HepG2 (cell line): ENCODE results near the gene DNAJB8. TPM values are rescaled to one million over a fixed set of nuclear protein-coding genes. Genes with fewer than 3 reads are reported as not detected.

ENCODE experiments used
- ATAC-seq: fragments of 200-7000 bp; cut with Tn5 transposase; 3 replicates; pipeline ENCODE4 v1.9.1; 2020; ENCODE audit warnings: mild to moderate bottlenecking, moderate library complexity
- BruUV-seq: library from RNA; stranded (reverse); fragments of 400-500 nt; replicated peaks from 2 replicates; lab custom pipeline; 2021; lab: Mats Ljungman, UMichigan
- CTCF ChIA-PET: fragments of 300-600 bp; formaldehyde crosslinking; extraction: SDS; loops from one replicate; lab custom pipeline; 2021; ENCODE audit warnings: low total read pairs, inconsistent platforms, low intra/inter-chr PET ratio; lab: Yijun Ruan, JAX
- POLR2A ChIA-PET: fragments of 350-600 bp; sonication (Branson Sonifier 250); formaldehyde crosslinking; loops from one replicate; lab custom pipeline; 2020; ENCODE audit warnings: antibody characterized with exemption, inconsistent platforms; lab: Yijun Ruan, JAX
- DNase-seq: peaks from one replicate; pipeline ENCODE4 v3.0.0-alpha.2; 2015; ENCODE audit warnings: low spot score
- FAIRE-seq: peaks from 3 replicates; lab custom pipeline; 2011; peaks lifted over from hg19 to GRCh38; lab: Jason Lieb, UNC
- H2AFZ ChIP-seq: one replicate; pipeline ENCODE4 v1.6.1; 2011; ENCODE audit warnings: low read length, inconsistent platforms
- H3K27ac ChIP-seq: fragments of 300-600 bp; 3 replicates; pipeline ENCODE4 v1.8.0; 2011; ENCODE audit warnings: mixed run types, mild to moderate bottlenecking, mixed read lengths, low read length, inconsistent platforms; ENCODE audit not compliant: insufficient read depth; ENCODE audit errors: extremely low read length
- H3K27me3 ChIP-seq, 2 experiments: fragments of 200-600 bp in 1 of 2; 2 replicates in 1 of 2; 3 replicates in 1 of 2; pipeline versions ENCODE4 v1.6.0 to v1.8.0; 2011; ENCODE audit warnings: low read length in 2 of 2, mild to moderate bottlenecking in 2 of 2, moderate library complexity in 2 of 2, inconsistent platforms in 1 of 2; ENCODE audit not compliant: insufficient read depth in 2 of 2, control insufficient read depth in 1 of 2
- H3K36me3 ChIP-seq, 2 experiments: fragments of 200-600 bp in 1 of 2; replicated peaks in 1 of 2; 2 replicates in 1 of 2; 3 replicates in 1 of 2; pipeline versions ENCODE4 v1.5.1 to v1.8.0; 2011; ENCODE audit warnings: low read length in 2 of 2, inconsistent platforms in 1 of 2; ENCODE audit not compliant: insufficient read depth in 2 of 2, control insufficient read depth in 1 of 2
- H3K4me1 ChIP-seq: 2 replicates; pipeline ENCODE4 v1.5.1; 2012; ENCODE audit warnings: low read length, inconsistent platforms; ENCODE audit not compliant: insufficient read depth
- H3K4me2 ChIP-seq: 2 replicates; pipeline ENCODE4 v1.6.0; 2011; ENCODE audit warnings: low read depth, low read length, inconsistent platforms
- H3K4me3 ChIP-seq, 3 experiments: fragments of 200-600 bp in 1 of 3; sonication (generic), shearing (Covaris generic) in 1 of 3; replicated peaks in 1 of 3; 2 replicates each; pipeline ENCODE4 v1.5.1; 2011 to 2016; ENCODE audit warnings: low read length in 3 of 3, inconsistent platforms in 2 of 3, low read depth in 2 of 3, mild to moderate bottlenecking in 2 of 3, control low read depth in 1 of 3, mixed read lengths in 1 of 3; ENCODE audit not compliant: insufficient read depth in 1 of 3
- H3K79me2 ChIP-seq: one replicate; pipeline ENCODE4 v1.6.1; 2011; ENCODE audit warnings: low read length, inconsistent platforms; ENCODE audit not compliant: insufficient read depth
- H3K9ac ChIP-seq: 2 replicates; pipeline ENCODE4 v1.6.0; 2011; ENCODE audit warnings: mild to moderate bottlenecking, low read depth, low read length, inconsistent platforms; ENCODE audit not compliant: insufficient read depth
- H3K9me3 ChIP-seq: 2 replicates; pipeline ENCODE4 v1.5.1; 2012; ENCODE audit warnings: mild to moderate bottlenecking, low read length
- H4K20me1 ChIP-seq: 2 replicates; pipeline ENCODE4 v1.6.0; 2011; ENCODE audit warnings: inconsistent platforms, mild to moderate bottlenecking, low read length, moderate library complexity; ENCODE audit not compliant: insufficient read depth
- AGO1 ChIP-seq: fragments of 200-400 bp; formaldehyde crosslinking; IDR thresholded peaks from 2 replicates; pipeline ENCODE4 v1.6.1; 2017; ENCODE audit warnings: mild to moderate bottlenecking, low read depth, low read length, moderate library complexity; ENCODE audit not compliant: poor library complexity, severe bottlenecking
- CBX1 ChIP-seq: IDR thresholded peaks from one replicate; pipeline ENCODE4 v1.6.1; 2016; ENCODE audit warnings: antibody characterized with exemption, low read depth
- CREM ChIP-seq, 2 experiments: sonication (generic) in 1 of 2; formaldehyde crosslinking in 1 of 2; IDR thresholded peaks; 2 replicates each; pipeline versions ENCODE4 v1.4.0 to v1.6.1; 2016 to 2020; ENCODE audit warnings: antibody characterized with exemption in 1 of 2, mild to moderate bottlenecking in 1 of 2, missing genetic modification reagents in 1 of 2
- GABPA ChIP-seq, 2 experiments: IDR thresholded peaks; 2 replicates each; pipeline ENCODE4 v1.6.1; 2011 to 2016; ENCODE audit warnings: low read depth in 2 of 2, low read length in 1 of 2, missing biosample characterization in 1 of 2, missing genetic modification characterization in 1 of 2
- GTF3A ChIP-seq: sonication (generic); formaldehyde crosslinking; conservative IDR thresholded peaks from 2 replicates; pipeline ENCODE4 v1.4.0; 2020; ENCODE audit warnings: mild to moderate bottlenecking, missing genetic modification reagents
- HDAC1 ChIP-seq: sonication (generic); formaldehyde crosslinking; IDR thresholded peaks from 2 replicates; pipeline ENCODE4 v1.5.1; 2020; ENCODE audit warnings: mild to moderate bottlenecking, missing genetic modification reagents
- JDP2 ChIP-seq: sonication (generic); formaldehyde crosslinking; IDR thresholded peaks from 2 replicates; pipeline ENCODE4 v1.8.1; 2022; ENCODE audit warnings: missing genetic modification reagents, borderline replicate concordance
- REXO4 ChIP-seq: sonication (generic); formaldehyde crosslinking; IDR thresholded peaks from 2 replicates; pipeline ENCODE4 v1.8.0; 2022; ENCODE audit warnings: missing genetic modification reagents, mild to moderate bottlenecking, borderline replicate concordance
- ZBTB7B ChIP-seq: sonication (generic); formaldehyde crosslinking; IDR thresholded peaks from 2 replicates; pipeline ENCODE4 v1.4.0; 2020; ENCODE audit warnings: missing genetic modification reagents
- ZFP1 ChIP-seq: IDR thresholded peaks from 2 replicates; pipeline ENCODE4 v1.6.1; 2016
- ZNF263 ChIP-seq: sonication (generic); formaldehyde crosslinking; IDR thresholded peaks from 2 replicates; pipeline ENCODE4 v1.4.0; 2020; ENCODE audit warnings: missing genetic modification reagents
- ZNF549 ChIP-seq: sonication (generic); formaldehyde crosslinking; IDR thresholded peaks from 2 replicates; pipeline ENCODE4 v1.5.0; 2020; ENCODE audit warnings: missing genetic modification reagents
- ZNF569 ChIP-seq: sonication (generic); formaldehyde crosslinking; IDR thresholded peaks from 2 replicates; pipeline ENCODE4 v1.5.0; 2020; ENCODE audit warnings: mild to moderate bottlenecking, missing genetic modification reagents, moderate library complexity, borderline replicate concordance
- ZSCAN31 ChIP-seq: sonication (generic); formaldehyde crosslinking; IDR thresholded peaks from 2 replicates; pipeline ENCODE4 v1.5.0; 2020; ENCODE audit warnings: low read depth, mild to moderate bottlenecking, missing genetic modification reagents
- WGBS: methylation state at CpG from one replicate; pipeline ENCODE4 v1.1.6; 2017; ENCODE audit warnings: low lambda C conversion rate; 5-methylcytosine and 5-hydroxymethylcytosine counted together
- in situ Hi-C: cut with HindIII; loops from 2 replicates; pipeline ENCODE4 v1.10.0; 2017; ENCODE audit warnings: low pct_unique_long_range_greater_than_20kb; ENCODE audit not compliant: extremely low pct_ligation_motif_present
- intact Hi-C: fragments of 100-400 bp; cut with micrococcal nuclease; formaldehyde crosslinking; loops from one replicate; pipeline ENCODE4 v1.10.0; 2022; ENCODE audit not compliant: unreplicated experiment
- polyA plus RNA-seq, 8 experiments: library from polyadenylated mRNA; depleted of rRNA in 3 of 8; stranded (reverse) in 7 of 8; unstranded in 1 of 8; fragments of >200 nt; fragmentation: Illumina TruSeq in 4 of 8; extraction: Trizol in 4 of 8; gene quantifications; 2 replicates each; pipeline versions ENCODE4 v1.2.1 to v1.2.3, GENCODE V29; 2011 to 2016; ENCODE audit warnings: low read depth in 4 of 8, missing spikeins in 1 of 8, mixed read lengths in 1 of 8; ENCODE audit not compliant: insufficient read depth in 1 of 8
- total RNA-seq, 5 experiments: library from RNA; depleted of rRNA; stranded (reverse); fragments of >200 nt; fragmentation: Illumina TruSeq; extraction: Trizol; gene quantifications; 2 replicates each; pipeline ENCODE4 v1.2.3, GENCODE V29; 2016; ENCODE audit warnings: low read depth in 1 of 5
- TF ChIP-seq, protein P1 (sequence below): sonication (generic); formaldehyde crosslinking; IDR thresholded peaks from 2 replicates; pipeline ENCODE4 v1.5.0; 2020; ENCODE audit warnings: missing genetic modification reagents, mild to moderate bottlenecking, borderline replicate concordance
- TF ChIP-seq, protein P2 (sequence below): sonication (generic); formaldehyde crosslinking; IDR thresholded peaks from 2 replicates; pipeline ENCODE4 v1.4.0; 2020; ENCODE audit warnings: missing genetic modification reagents, low read depth, mild to moderate bottlenecking, borderline replicate concordance

Gene DNAJB8
- total and polyA plus RNA-seq, 2 of the 13 experiments (the other 11 are each of a cell fraction or from before 2014, with no cell fraction given) = not detected

DNA sequence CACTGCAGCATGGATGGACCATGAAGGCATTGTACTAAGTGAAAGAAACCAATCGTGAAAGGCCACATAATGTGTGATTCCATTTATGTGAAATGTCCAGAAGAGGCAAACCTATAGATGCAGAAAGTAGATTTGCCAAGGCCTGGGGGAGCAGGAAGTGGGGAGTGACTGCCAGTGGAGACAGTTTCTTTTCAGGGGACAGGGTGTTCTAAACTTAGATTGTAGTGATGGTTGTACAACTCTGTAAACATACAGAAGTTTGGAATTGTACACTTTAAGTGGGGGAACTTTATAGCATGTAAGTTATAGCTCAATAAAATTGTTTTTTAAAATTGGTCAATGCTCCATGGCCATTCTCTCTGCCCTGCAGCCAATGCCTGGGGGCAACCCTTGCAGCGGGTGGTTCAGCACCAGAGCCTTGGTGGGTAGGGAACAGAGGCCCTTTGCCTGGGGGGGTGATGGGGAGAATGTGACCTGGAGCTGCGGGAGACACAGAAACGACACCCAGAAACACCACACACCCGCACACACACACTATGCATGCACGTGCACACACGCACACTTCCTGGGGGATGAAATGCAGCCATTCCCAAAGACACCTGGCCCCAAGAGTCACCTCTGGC lies 43.1 kb downstream of the DNAJB8 start:
- Histone ChIP-seq H3K9me3 (no peaks in the 10 kb centered on the region), H3K36me3 (no peaks in the 10 kb centered on the region), H3K4me3 (no peak overlapping the region), H3K4me1 (peaks cover 25% of the 10 kb centered on the region), H2AFZ (no peak overlapping the region), H3K27me3 (peaks cover 0 to 13% of the 10 kb centered on the region in 2 experiments; a peak in 3 of 5 replicates), H3K4me2 (no peak overlapping the region), H3K27ac (no peak overlapping the region), H3K79me2 (no peaks in the 10 kb centered on the region), H4K20me1 (no peaks in the 10 kb centered on the region)
- FAIRE-seq = no peak
- ATAC-seq = no peak
- CTCF ChIA-PET = no interaction called here
- in situ Hi-C loops = no loop called here
- TF ChIP-seq ZNF569 (CRISPR knock-in tag) (no peak), ZNF549 (no peak), JDP2 (CRISPR knock-in tag) (no peak), CREM (IDR thresholded peaks at IDR 0.05) (no peak), CREM (CRISPR knock-in tag; IDR thresholded peaks at IDR 0.05) (no peak)
- TF ChIP-seq, all 625 proteins: peak for 0
- no peak for DNase-seq
- no TSS peak for BruUV-seq
- intact Hi-C loops = loop anchor here (10.0 kb wide), 1 partner anchor 161 kb away; no protein-coding TSS in a partner anchor
- H3K9ac ChIP-seq = no peak overlapping the region
- WGBS = 64% methylated on average over 3 of the region's 7 CpGs
- POLR2A ChIA-PET = no interaction called here

DNA sequence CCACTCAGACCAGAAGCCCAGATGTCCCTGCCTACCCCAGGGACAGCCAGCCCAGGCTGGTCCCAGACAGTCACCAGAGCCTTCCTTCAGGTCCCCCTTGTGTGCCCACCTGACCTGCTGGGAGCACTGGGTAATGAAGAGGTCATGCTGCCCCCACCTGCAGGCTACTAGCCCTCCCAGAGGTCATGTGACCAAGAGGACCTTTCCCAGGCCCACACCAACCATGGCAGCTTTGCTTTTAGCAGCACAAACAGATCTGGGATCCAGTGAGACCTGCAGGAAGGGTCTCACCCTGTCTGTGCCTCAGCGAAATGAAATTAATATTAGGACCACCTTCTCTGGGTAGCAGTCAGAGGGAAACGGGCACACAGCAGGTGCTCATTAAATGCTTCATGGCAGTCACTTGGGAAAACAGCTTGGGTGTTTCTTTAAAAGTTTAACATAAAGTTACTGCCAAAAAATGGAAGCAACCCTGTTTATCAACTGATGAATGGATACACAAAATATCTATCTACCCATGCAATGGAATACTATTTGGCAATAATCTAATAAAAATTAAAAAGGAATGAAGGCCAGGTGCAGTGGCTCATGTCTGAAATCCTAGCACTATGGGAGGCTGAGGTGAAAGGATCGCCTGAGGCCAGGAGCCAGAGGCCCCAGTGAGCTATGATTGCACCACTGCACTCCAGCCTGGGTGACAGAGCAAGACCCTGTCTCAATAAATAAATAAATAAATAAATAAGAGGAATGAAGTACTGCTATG lies 43.7 kb downstream of the DNAJB8 start:
- intact Hi-C loops (loop anchor here (10.0 kb wide), 1 partner anchor 162 kb away; no protein-coding TSS in a partner anchor), in situ Hi-C loops (no loop called here)
- no peak overlapping the region for H3K4me3 ChIP-seq
- no peaks in the 10 kb centered on the region for H3K9me3 ChIP-seq
- no peaks in the 10 kb centered on the region for H3K36me3 ChIP-seq
- ATAC-seq (no peak), DNase-seq (no peak), FAIRE-seq (no peak)
- no peaks in the 10 kb centered on the region for H3K79me2 ChIP-seq
- H3K9ac ChIP-seq = no peak overlapping the region
- no peak overlapping the region for H2AFZ ChIP-seq
- 27% methylated on average over 3 of the region's 3 CpGs for WGBS
- H3K4me2 ChIP-seq = no peak overlapping the region
- ChIA-PET CTCF (no interaction called here), POLR2A (no interaction called here)
- peaks cover 0 to 7% of the 10 kb centered on the region in 2 experiments; a peak in 1 of 5 replicates for H3K27me3 ChIP-seq
- no TSS peak for BruUV-seq
- H4K20me1 ChIP-seq = no peaks in the 10 kb centered on the region
- no peak overlapping the region for H3K27ac ChIP-seq
- H3K4me1 ChIP-seq = peaks cover 25% of the 10 kb centered on the region
- TF ChIP-seq GABPA (IDR thresholded peaks at IDR 0.05; ENCODE audit: low read depth, low read length) (no peak), GABPA (CRISPR knock-in tag; IDR thresholded peaks at IDR 0.05; ENCODE audit: low read depth) (no peak), ZFP1 (CRISPR knock-in tag) (no peak), ZBTB7B (no peak), CBX1 (no peak), AGO1 (no peak), ZNF263 (no peak), GTF3A (CRISPR knock-in tag) (no peak), HDAC1 (no peak), ZSCAN31 (CRISPR knock-in tag) (no peak), REXO4 (no peak)
- TF ChIP-seq, protein P1, sequence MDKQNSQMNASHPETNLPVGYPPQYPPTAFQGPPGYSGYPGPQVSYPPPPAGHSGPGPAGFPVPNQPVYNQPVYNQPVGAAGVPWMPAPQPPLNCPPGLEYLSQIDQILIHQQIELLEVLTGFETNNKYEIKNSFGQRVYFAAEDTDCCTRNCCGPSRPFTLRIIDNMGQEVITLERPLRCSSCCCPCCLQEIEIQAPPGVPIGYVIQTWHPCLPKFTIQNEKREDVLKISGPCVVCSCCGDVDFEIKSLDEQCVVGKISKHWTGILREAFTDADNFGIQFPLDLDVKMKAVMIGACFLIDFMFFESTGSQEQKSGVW (CRISPR knock-in tag) = no peak
- TF ChIP-seq, protein P2, sequence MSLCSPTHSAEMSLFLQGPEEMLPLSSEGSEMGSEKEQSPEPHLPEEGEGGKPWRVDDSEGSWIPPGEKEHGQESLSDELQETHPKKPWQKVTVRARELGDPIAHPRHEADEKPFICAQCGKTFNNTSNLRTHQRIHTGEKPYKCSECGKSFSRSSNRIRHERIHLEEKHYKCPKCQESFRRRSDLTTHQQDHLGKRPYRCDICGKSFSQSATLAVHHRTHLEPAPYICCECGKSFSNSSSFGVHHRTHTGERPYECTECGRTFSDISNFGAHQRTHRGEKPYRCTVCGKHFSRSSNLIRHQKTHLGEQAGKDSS (CRISPR knock-in tag) = no peak
